HG03558 (cell line): Measurements from ENCODE around the gene KRT14.
"Not testable (repeated sequence)": the region's sequence is repeated elsewhere in the genome, so short reads cannot be mapped to it uniquely, and the experiment has no call there.

Source experiments
- ATAC-seq: cut with Tn5 transposase; IDR thresholded peaks from one replicate; pipeline ENCODE4 v1.9.1; 2021; ENCODE audit warnings: moderate number of reproducible peaks; ENCODE audit not compliant: unreplicated experiment; ENCODE audit errors: extremely low read depth

The KRT14 gene

GRCh38 chr17:41580687-41581365 lies 5.9 kb downstream of the KRT14 start:
- no peak for ATAC-seq

- ATAC-seq, result no peak
Measured at GRCh38 chr17:41580244-41580575, 6.5 kb downstream of the KRT14 start.

DNA sequence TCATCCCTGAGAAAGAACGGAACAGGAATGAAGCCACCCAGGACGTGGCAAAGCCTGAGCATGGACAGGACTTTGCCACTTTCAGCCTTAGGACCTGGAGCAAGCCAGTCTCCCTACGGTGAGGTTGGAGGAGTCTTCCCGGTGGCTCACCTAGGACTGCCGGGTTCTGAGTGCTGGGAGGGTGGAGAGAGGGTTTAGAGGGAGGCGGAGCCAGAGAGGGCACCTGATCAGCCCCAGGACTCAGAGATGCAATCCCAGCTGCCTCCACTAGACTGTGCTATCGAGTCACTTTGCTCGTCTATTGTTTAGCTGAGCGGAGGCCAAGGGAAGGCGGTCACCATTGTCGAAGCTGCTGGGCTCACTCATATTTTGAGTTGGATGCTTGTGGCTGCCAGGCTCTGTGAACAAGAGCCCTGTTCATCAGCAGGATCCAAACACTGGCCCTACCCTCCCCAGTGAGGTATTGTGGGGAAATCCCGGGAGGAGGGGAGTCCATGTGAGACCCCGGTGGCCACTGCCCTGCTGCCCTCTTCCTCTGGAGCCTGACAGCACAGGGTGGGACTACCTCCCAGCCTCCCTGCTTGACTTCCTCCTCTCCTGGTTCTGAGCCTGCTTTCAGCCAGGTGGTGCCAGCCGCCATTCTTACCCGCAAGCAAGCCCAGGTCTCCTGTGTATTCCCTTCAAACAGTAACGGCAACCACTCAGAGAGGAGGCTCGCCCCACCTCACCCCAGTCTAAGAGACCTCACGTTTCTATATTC lies 7.0 kb downstream of the KRT14 start:
- ATAC-seq, result no peak

DNA sequence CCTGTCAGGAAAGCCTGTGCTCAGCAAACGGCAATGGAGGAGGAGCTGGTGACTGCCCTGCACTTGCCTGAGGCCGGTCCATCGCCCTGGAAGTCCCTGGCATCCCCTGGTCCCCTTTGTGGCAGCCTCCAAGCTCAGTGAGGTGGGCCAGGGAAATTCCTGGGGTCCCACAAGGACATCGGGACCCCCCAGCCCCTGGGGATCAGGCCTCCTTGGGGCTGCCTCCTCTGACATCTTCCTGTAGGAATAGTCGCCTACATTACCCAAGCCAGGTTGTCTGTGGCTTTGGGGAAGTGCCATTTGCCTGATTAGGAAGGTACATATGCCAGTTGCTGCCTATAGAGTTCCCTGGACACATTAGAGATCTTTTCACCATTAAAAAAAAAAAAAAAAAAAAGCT lies 7.7 kb downstream of the KRT14 start:
- ATAC-seq, result no peak

- ATAC-seq, result no peak
Measured at GRCh38 chr17:41578538-41578937, 8.2 kb downstream of the KRT14 start.

GRCh38 chr17:41576740-41577139 lies 10.0 kb downstream of the KRT14 start:
- not testable (repeated sequence) for ATAC-seq

- no peak for ATAC-seq
Measured at GRCh38 chr17:41575336-41575735, 11.4 kb downstream of the KRT14 start.

DNA sequence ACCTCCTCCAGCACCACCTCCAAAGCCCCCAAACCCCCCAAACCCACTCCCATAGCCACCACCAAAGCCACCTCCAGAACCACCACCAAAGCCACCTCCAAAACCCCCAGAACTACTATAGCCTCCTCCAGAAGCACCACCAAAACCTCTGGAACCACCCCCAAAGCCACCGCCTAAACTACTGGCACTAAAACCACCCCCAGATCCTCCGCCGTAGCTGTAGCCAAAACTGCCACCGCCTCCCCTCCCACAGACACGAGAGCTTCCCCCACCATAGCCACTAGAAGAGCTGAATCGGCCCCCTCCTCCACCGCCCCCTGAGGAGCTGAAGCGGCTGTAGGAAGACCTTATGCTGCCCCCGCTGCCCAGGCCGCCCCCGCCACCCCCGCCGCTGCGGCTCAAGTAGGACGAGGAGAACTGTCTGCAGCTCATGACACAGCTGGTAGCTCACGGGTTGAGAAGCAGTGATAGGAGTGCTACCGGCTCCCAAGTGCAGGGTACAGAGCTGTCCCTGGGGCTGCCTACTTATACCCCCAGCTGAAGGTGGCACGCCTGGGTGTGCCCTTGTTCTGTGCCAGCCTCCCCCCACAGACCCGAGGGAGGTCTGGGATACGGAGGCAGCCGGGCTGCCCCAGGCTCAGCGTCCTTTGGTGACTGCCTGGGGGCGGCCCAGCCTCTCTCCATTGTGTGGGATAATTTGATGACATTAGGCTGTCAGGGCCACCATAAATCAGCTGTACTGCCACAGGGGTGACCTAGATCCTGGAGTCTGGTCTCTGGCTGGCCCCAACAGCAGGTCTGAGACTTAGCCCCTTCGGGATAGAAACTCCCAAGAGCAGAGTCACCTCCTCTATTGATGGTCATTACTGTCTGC lies 14.9 kb downstream of the KRT14 start, which contains the start of gene KRT9:
Gene KRT9 (minus strand): TSS at position 499 of the 874 bp plus-strand sequence. CDS start 67 bp downstream, at position 432.
- ATAC-seq, result no peak

DNA sequence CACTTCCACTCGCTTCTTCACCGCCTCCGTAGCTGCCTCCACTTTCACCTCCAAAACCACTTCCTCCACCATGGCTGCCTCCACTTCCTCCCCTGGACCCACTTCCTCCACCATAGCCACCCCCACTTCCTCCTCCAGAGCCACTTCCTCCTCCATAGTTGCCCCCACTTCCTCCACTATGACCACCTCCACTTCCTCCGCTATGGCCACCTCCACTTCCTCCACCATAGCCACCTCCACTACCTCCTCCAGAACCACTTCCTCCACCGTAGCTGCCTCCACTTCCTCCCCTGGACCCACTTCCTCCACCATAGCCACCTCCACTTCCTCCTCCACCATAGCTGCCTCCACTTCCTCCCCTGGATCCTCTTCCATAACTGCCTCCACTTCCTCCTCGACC lies 19.4 kb downstream of the KRT14 start:
- ATAC-seq, result no peak

- ATAC-seq, result no peak
Measured at GRCh38 chr17:41565338-41565737, 21.4 kb downstream of the KRT14 start.

- no peak for ATAC-seq
Measured at GRCh38 chr17:41563607-41564170, 23.0 kb downstream of the KRT14 start.

- ATAC-seq, result no peak
Measured at GRCh38 chr17:41561554-41561953, 25.1 kb downstream of the KRT14 start.

GRCh38 chr17:41559548-41559947 lies 27.1 kb downstream of the KRT14 start:
- ATAC-seq, result no peak

DNA sequence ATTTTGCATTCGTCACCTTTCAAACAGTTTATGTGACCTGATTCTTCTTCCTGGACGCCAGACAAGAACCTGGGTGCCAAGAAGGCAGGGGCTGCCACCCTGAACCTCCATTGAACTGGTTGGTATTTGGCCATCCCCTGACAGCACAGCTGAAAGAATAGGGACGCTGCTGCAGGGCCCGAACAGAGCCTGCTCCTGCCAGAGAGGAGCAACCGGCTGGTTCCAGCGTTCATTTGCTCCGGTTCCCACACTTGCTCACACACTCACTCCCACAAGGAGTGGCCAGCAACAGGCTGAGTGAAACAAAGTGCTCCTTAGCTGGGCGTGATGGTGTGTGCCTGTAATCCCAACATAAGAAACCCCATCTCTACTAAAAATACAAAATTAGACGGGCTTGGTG lies 29.8 kb downstream of the KRT14 start:
- no peak for ATAC-seq

DNA sequence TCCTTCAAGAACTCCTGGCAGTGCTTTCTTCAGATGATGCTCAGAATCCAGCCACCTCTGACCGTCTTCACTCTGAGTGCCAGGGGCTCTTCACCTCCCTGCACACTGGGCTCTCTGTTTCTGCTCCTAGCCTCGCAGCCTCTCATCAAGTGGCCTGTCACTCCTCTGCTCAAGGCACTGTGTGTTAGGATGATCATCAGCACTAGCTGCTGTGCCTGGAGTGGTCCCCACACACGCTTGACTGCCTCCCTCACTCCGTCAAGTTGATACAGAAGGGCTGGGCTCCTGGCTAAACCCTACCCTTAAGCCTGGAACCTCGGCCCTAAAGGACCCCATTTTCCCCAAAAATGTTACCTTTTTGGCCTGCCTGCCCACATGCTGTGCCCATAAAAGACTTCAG lies 30.4 kb downstream of the KRT14 start:
- ATAC-seq, result no peak

DNA sequence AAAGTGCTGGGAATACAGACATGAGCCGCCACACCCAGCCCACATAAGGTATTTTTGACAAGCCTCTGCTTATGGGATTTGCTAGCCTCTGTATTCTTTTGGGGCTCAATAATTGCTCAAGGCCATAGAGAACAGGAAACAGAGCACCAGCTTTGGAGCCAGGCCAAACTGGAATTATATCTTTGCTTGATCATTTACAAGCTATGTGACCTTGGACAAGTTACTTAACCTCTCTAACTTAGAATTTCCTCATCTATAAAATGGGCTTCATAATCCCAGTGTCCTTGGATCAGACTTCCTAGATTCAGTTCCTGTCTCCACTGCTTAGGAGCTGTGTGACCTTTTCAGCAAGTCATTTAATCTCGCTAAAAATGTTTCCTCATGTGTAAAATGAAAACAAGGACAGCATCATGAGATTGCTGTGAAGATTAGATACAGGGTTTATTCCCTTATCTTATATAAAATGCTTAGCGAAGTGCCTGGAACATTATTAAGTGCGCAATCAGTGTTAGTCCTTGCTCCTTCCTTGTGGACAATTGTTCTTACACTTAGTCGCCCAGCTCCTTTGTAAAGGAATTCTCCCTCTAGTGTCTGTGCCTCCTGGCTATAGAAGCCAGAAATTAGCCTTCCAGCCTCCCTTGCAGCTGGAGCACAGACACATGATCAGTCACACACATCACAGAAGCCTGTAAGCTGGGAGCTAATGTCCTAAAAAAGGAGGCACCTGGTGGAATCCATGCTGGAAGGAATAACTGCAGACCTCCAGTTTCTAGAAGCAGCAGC lies 31.4 kb downstream of the KRT14 start:
- no peak for ATAC-seq

DNA sequence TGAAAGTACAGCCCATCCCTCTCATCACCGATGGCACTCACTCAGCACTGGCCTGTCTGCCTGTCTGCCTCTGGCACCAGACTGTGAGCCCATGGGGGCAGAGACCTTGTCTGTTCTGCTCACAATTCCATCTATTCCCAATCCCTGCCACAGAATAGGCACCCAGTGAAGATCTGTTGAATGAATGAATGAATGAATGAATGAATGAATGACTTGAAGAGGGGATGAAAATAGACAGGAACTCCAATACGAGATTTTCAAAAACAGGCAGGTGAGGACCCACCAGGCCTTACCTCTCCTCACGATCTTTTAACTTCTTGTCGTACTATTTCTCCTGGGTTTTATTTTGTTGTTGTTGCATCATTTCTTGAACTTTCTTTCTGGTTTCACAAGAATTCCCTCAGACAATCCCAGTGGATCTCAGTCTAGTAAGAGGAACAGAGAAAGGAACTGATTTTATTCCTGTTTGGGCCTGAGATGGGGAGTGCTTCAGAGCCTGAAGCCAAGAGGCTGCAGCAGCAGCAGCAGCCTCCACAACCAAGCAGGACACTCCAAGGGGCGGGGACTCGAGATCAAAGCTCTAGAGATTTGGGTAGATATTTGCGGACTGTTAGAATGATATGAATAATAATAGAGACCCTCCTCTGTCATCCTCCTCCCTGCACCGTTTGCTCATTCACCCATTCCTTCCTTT lies 32.6 kb downstream of the KRT14 start:
- no peak for ATAC-seq

DNA sequence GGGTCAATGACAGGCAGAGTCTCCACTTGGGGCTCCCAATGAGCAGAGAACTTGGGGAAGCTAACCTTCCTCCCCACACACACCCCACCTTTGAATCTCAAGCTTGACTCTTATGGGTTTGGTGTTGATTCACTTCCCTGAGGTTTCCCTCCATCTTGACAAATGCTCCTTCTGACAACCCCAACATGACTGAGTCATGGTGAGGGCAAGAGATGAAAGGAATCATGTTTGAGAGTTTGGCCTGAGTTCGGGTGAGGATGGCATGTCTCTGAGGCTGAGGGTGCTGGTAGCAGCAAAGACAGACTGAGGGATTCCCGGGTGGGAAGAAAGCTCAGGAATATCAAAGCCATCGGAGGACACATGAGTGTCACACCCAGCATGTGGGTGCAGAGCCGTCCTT lies 33.5 kb downstream of the KRT14 start:
- no peak for ATAC-seq

GRCh38 chr17:41552455-41552854 lies 34.2 kb downstream of the KRT14 start:
- ATAC-seq, result no peak
